H9 (cell line): Measurements from ENCODE around the gene TMTC1. TPM values are rescaled to one million over a fixed set of nuclear protein-coding genes. Genes with fewer than 3 reads are reported as not detected.

Experiments
- DNase-seq: peaks from one replicate; pipeline ENCODE4 v3.0.0-alpha.2; 2017
- H2AFZ ChIP-seq: one replicate; pipeline ENCODE4 v1.6.1; 2013; ENCODE audit warnings: mild to moderate bottlenecking, low read length, control low read depth, moderate library complexity
- H2AK5ac ChIP-seq: 2 replicates; pipeline ENCODE4 v1.6.1; 2013; ENCODE audit warnings: low read length, control low read depth, mixed read lengths; ENCODE audit not compliant: insufficient read length
- H2BK120ac ChIP-seq: one replicate; pipeline ENCODE4 v1.6.1; 2013; ENCODE audit warnings: low read depth, mild to moderate bottlenecking, low read length, control low read depth, inconsistent platforms; ENCODE audit not compliant: poor library complexity, severe bottlenecking
- H2BK12ac ChIP-seq: 2 replicates; pipeline ENCODE4 v1.6.1; 2013; ENCODE audit warnings: low read length, control low read depth, mixed read lengths, low read depth; ENCODE audit not compliant: insufficient read length
- H2BK15ac ChIP-seq: 2 replicates; pipeline ENCODE4 v1.6.1; 2013; ENCODE audit warnings: low read depth, low read length, control low read depth
- H2BK20ac ChIP-seq: one replicate; pipeline ENCODE4 v1.6.1; 2013; ENCODE audit warnings: low read depth, mild to moderate bottlenecking, low read length, control low read depth, inconsistent platforms; ENCODE audit not compliant: poor library complexity, severe bottlenecking
- H2BK5ac ChIP-seq: 2 replicates; pipeline ENCODE4 v1.6.1; 2013; ENCODE audit warnings: low read length, control low read depth, mixed read lengths; ENCODE audit not compliant: insufficient read length
- H3K14ac ChIP-seq: 2 replicates; pipeline ENCODE4 v1.6.1; 2013; ENCODE audit warnings: low read length, control low read depth; ENCODE audit not compliant: insufficient read depth
- H3K18ac ChIP-seq: 2 replicates; pipeline ENCODE4 v1.6.1; 2013; ENCODE audit warnings: low read depth, mild to moderate bottlenecking, mixed read lengths, low read length, control low read depth; ENCODE audit not compliant: insufficient read length
- H3K23ac ChIP-seq: 2 replicates; pipeline ENCODE4 v1.6.1; 2013; ENCODE audit warnings: low read length, control low read depth, mixed read lengths, low read depth; ENCODE audit not compliant: insufficient read length
- H3K23me2 ChIP-seq: 2 replicates; pipeline ENCODE4 v1.6.1; 2013; ENCODE audit warnings: low read depth, mild to moderate bottlenecking, mixed read lengths, low read length, control low read depth; ENCODE audit not compliant: insufficient read length, poor library complexity, severe bottlenecking
- H3K27ac ChIP-seq: 2 replicates; pipeline ENCODE4 v1.5.1; 2013; ENCODE audit warnings: low read length, control low read depth, mixed read lengths, low read depth; ENCODE audit not compliant: insufficient read length
- H3K27me3 ChIP-seq: 2 replicates; pipeline ENCODE4 v1.6.1; 2013; ENCODE audit warnings: low read length, control low read depth, inconsistent platforms; ENCODE audit not compliant: insufficient read depth
- H3K4ac ChIP-seq: 2 replicates; pipeline ENCODE4 v1.6.1; 2013; ENCODE audit warnings: low read depth, mild to moderate bottlenecking, control low read depth, inconsistent platforms, low read length, moderate library complexity
- H3K4me1 ChIP-seq: 2 replicates; pipeline ENCODE4 v1.6.1; 2013; ENCODE audit warnings: low read length, control low read depth, inconsistent platforms; ENCODE audit not compliant: insufficient read depth
- H3K4me2 ChIP-seq: 2 replicates; pipeline ENCODE4 v1.6.1; 2013; ENCODE audit warnings: low read length, control low read depth, mixed read lengths; ENCODE audit not compliant: insufficient read length, insufficient read depth
- H3K56ac ChIP-seq: 2 replicates; pipeline ENCODE4 v1.6.1; 2013; ENCODE audit warnings: low read depth, mild to moderate bottlenecking, mixed read lengths, low read length, control low read depth; ENCODE audit not compliant: insufficient read length
- H3K79me1 ChIP-seq: 2 replicates; pipeline ENCODE4 v1.6.1; 2013; ENCODE audit warnings: low read depth, mild to moderate bottlenecking, moderate library complexity, low read length, control low read depth, inconsistent platforms; ENCODE audit not compliant: insufficient read depth, poor library complexity, severe bottlenecking
- H3K79me2 ChIP-seq: 2 replicates; pipeline ENCODE4 v1.6.1; 2013; ENCODE audit warnings: low read length, control low read depth, inconsistent platforms; ENCODE audit not compliant: insufficient read depth
- H3K9ac ChIP-seq: 2 replicates; pipeline ENCODE4 v1.6.1; 2013; ENCODE audit warnings: low read length, control low read depth, mixed read lengths; ENCODE audit not compliant: insufficient read length; ENCODE audit errors: extremely low read depth
- H3K9me3 ChIP-seq: one replicate; pipeline ENCODE4 v1.6.1; 2013; ENCODE audit warnings: low read depth, low read length, inconsistent platforms; ENCODE audit not compliant: control insufficient read depth
- H3T11ph ChIP-seq: one replicate; pipeline ENCODE4 v1.6.1; 2013; ENCODE audit warnings: mild to moderate bottlenecking, low read length, control low read depth, inconsistent platforms
- H4K20me1 ChIP-seq: one replicate; pipeline ENCODE4 v1.6.1; 2013; ENCODE audit not compliant: control insufficient read depth, insufficient read length, insufficient read depth
- H4K5ac ChIP-seq: 2 replicates; pipeline ENCODE4 v1.6.1; 2013; ENCODE audit warnings: low read depth, mild to moderate bottlenecking, mixed read lengths, low read length, control low read depth; ENCODE audit not compliant: insufficient read length
- H4K8ac ChIP-seq: replicated peaks from 2 replicates; pipeline ENCODE4 v1.6.1; 2013; ENCODE audit warnings: low read length, control low read depth, mixed read lengths, low read depth; ENCODE audit not compliant: insufficient read length
- H4K91ac ChIP-seq: 2 replicates; pipeline ENCODE4 v1.6.1; 2013; ENCODE audit warnings: low read depth, mild to moderate bottlenecking, moderate library complexity, mixed read lengths, low read length, control low read depth; ENCODE audit not compliant: insufficient read length
- H3K27ac Mint-ChIP-seq, 3 experiments: 2 replicates in 2 of 3; 3 replicates in 1 of 3; pipeline ENCODE4 v1.8.0; 2020 to 2021; ENCODE audit warnings: mixed read lengths in 3 of 3, mild to moderate bottlenecking in 1 of 3, moderate library complexity in 1 of 3
- H3K27me3 Mint-ChIP-seq: 2 replicates; pipeline ENCODE4 v1.8.0; 2021; ENCODE audit warnings: low read depth, mild to moderate bottlenecking, moderate library complexity, mixed read lengths
- H3K36me3 Mint-ChIP-seq, 3 experiments: 2 replicates in 2 of 3; 3 replicates in 1 of 3; pipeline ENCODE4 v1.8.0; 2020 to 2021; ENCODE audit warnings: low read depth in 3 of 3, mixed read lengths in 3 of 3; ENCODE audit not compliant: insufficient read depth in 1 of 3
- H3K4me1 Mint-ChIP-seq, 2 experiments: 2 replicates each; pipeline ENCODE4 v1.8.0; 2020; ENCODE audit warnings: mixed read lengths in 2 of 2
- H3K4me3 Mint-ChIP-seq, 2 experiments: 2 replicates in 1 of 2; 3 replicates in 1 of 2; pipeline ENCODE4 v1.8.0; 2020 to 2021; ENCODE audit warnings: mild to moderate bottlenecking in 2 of 2, mixed read lengths in 2 of 2, moderate library complexity in 1 of 2
- H3K9me3 Mint-ChIP-seq, 2 experiments: 2 replicates in 1 of 2; 3 replicates in 1 of 2; pipeline ENCODE4 v1.8.0; 2020; ENCODE audit warnings: mild to moderate bottlenecking in 2 of 2, mixed read lengths in 2 of 2, moderate library complexity in 1 of 2
- WGBS: extraction: QIAGEN DNeasy Blood & Tissue Kit; methylation state at CpG from one replicate; pipeline ENCODE4 v1.1.7; 2013; ENCODE audit warnings: missing lambda C conversion rate, low lambda C conversion rate, mixed read lengths; ENCODE audit not compliant: insufficient read length; ENCODE audit errors: extremely low coverage; 5-methylcytosine and 5-hydroxymethylcytosine counted together
- total RNA-seq: library from RNA; stranded (reverse); gene quantifications from 2 replicates; pipeline ENCODE4 v1.2.1, GENCODE V29; 2021
- TF ChIP-seq, protein P1 (sequence below): fragments of 200-600 bp; sonication (generic); conservative IDR thresholded peaks from 3 replicates; pipeline ENCODE4 v1.8.0; 2021; ENCODE audit warnings: antibody characterized with exemption, mild to moderate bottlenecking

TMTC1 gene
- total RNA-seq, 1 experiment from 2014 or later = 16.1 TPM

DNA sequence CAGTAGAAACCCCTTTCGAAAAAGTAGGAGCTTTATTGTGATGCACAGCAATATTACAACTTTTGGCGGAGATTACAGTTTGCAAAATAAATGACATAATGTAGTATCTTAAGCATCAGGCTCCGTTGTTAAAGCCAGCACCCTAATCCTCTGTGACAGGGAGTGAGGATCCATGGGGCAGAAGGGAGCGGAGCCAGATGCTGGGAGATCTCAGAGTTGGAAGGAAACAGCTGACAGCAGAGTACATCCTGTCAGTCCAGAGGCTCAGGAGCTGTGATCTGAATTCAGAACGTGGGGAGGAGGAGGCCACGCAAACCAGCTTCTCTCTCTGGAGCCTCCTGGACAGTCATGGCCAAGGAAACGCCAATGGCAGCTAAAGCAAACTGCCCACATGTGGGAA, 55.7 kb downstream of the TMTC1 start:
- Mint-ChIP-seq H3K4me3 (no peak overlapping the region), H3K9me3 (no peaks in the 10 kb centered on the region), H3K27me3 (peaks cover 3% of the 10 kb centered on the region), H3K4me1 (peaks cover 5 to 16% of the 10 kb centered on the region in 2 experiments; a peak in 2 of 4 replicates), H3K27ac (no peak overlapping the region), H3K36me3 (peaks cover 0 to 3% (median 1%) of the 10 kb centered on the region in 3 experiments; a peak in 5 of 7 replicates)
- H2AK5ac ChIP-seq = no peak overlapping the region
- no peaks in the 10 kb centered on the region; the same call in 1 of the 2 replicates for H3K4me1 ChIP-seq
- H2BK120ac ChIP-seq = no peak overlapping the region
- no peak overlapping the region for H3K4me2 ChIP-seq
- no peak overlapping the region for H2BK15ac ChIP-seq
- no peak overlapping the region for H4K8ac ChIP-seq
- no peak for DNase-seq
- no peak overlapping the region for H3K14ac ChIP-seq
- no peak overlapping the region for H4K5ac ChIP-seq
- no peak overlapping the region for H3K27ac ChIP-seq
- H2BK12ac ChIP-seq = no peak overlapping the region
- no peak overlapping the region for H3K56ac ChIP-seq
- H4K20me1 ChIP-seq = no peaks in the 10 kb centered on the region
- no peaks in the 10 kb centered on the region for H3K23me2 ChIP-seq
- TF ChIP-seq, protein P1, sequence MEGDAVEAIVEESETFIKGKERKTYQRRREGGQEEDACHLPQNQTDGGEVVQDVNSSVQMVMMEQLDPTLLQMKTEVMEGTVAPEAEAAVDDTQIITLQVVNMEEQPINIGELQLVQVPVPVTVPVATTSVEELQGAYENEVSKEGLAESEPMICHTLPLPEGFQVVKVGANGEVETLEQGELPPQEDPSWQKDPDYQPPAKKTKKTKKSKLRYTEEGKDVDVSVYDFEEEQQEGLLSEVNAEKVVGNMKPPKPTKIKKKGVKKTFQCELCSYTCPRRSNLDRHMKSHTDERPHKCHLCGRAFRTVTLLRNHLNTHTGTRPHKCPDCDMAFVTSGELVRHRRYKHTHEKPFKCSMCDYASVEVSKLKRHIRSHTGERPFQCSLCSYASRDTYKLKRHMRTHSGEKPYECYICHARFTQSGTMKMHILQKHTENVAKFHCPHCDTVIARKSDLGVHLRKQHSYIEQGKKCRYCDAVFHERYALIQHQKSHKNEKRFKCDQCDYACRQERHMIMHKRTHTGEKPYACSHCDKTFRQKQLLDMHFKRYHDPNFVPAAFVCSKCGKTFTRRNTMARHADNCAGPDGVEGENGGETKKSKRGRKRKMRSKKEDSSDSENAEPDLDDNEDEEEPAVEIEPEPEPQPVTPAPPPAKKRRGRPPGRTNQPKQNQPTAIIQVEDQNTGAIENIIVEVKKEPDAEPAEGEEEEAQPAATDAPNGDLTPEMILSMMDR = no peak
- H3K9ac ChIP-seq = no peak overlapping the region
- H2AFZ ChIP-seq = no peak overlapping the region
- H2BK20ac ChIP-seq = no peak overlapping the region
- no peak overlapping the region for H3K18ac ChIP-seq
- WGBS = no CpG with 5 or more reads among the region's 7 CpGs
- H3K79me1 ChIP-seq = no peaks in the 10 kb centered on the region
- H3T11ph ChIP-seq = no peak overlapping the region
- H4K91ac ChIP-seq = no peak overlapping the region
- H3K4ac ChIP-seq = no peak overlapping the region
- no peaks in the 10 kb centered on the region for H3K9me3 ChIP-seq
- no peaks in the 10 kb centered on the region for H3K79me2 ChIP-seq
- H2BK5ac ChIP-seq = no peak overlapping the region
- no peak overlapping the region for H3K23ac ChIP-seq
- no peaks in the 10 kb centered on the region for H3K27me3 ChIP-seq
